Sciatic nerve (tissue), 2 donors: ENCODE results near the gene MX2. TPM values are rescaled to one million over a fixed set of nuclear protein-coding genes. Genes with fewer than 3 reads are reported as not detected.
A peak's percentile ranks its signal among the peaks of the same experiment; 100 is the strongest.
"Not testable (repeated sequence)": the region's sequence is repeated elsewhere in the genome, so short reads cannot be mapped to it uniquely, and the experiment has no call there.

Experiments used
- ATAC-seq: fragments of 200-7000 bp; cut with Tn5 transposase; one replicate; pipeline ENCODE4 v1.9.1; 2020; ENCODE audit warnings: mild to moderate bottlenecking, moderate library complexity
- DNase-seq: peaks from one replicate; pipeline ENCODE4 v3.0.0-alpha.2; 2020; ENCODE audit warnings: low spot score
- intact Hi-C: fragments of 100-400 bp; cut with DNase I; formaldehyde crosslinking; loops from one replicate; pipeline ENCODE4 v1.14.2; 2022
- total RNA-seq: library from RNA; stranded (reverse); fragmentation: NEBNext Ultra II Directional; extraction: Animal tissue kit (Norgen Biotek cat#: 25700); gene quantifications from one replicate; pipeline ENCODE4 v1.2.1, GENCODE V29; 2021
- donor health status: DM: no; HTN: no; CAD: no.
- donor health status: DM: no; HTN: no; CAD: no.

Gene MX2
- total RNA-seq = 19.0 TPM

DNA sequence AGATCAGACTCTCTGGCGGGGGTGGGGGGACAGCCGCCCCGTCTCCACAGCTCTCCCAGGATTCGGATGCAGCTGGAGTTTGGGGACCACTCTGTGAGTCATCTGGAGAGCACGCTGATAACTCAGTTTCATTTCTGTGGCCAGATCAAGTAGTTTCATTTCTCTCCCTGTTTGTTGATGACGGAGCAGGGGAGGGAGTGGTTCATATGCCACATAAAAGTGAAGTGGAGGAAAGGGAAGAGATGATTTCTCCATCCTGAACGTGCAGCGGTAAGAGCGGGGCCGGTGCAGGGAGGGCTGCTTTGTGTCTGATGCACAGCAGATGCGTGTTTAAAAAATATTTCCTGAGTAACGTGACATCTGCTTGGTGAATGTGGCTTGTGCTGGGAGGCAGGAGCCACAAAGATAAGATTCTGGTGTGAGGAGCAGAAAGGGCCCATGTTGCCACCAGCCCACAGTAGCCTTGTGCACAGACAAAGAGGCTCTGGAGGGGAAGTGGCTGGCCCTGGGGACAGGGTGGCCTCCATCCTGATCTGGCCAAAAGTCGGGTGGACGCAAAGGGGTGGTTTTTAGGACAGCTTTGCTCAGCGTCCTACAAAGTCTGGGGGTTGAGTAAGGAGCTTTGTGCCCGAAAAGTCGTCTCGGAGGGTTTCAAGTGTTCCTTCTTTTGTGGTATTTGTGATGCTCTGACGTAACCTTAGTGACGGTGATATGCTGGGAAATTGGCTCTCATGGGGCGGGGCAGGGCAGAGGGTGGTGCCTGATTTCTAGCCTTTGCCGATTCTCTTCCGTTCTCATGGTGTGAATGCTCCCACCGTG, at the start of gene MX2:
Gene MX2 (plus strand): TSS at position 242 of the 819 bp plus-strand sequence. CDS start 14,880 bp downstream, outside the sequence.
- ATAC-seq = peak; percentile 91
- intact Hi-C loops = loop anchor here (10.0 kb wide), 1 partner anchor 237 kb away; no protein-coding TSS in a partner anchor

DNA sequence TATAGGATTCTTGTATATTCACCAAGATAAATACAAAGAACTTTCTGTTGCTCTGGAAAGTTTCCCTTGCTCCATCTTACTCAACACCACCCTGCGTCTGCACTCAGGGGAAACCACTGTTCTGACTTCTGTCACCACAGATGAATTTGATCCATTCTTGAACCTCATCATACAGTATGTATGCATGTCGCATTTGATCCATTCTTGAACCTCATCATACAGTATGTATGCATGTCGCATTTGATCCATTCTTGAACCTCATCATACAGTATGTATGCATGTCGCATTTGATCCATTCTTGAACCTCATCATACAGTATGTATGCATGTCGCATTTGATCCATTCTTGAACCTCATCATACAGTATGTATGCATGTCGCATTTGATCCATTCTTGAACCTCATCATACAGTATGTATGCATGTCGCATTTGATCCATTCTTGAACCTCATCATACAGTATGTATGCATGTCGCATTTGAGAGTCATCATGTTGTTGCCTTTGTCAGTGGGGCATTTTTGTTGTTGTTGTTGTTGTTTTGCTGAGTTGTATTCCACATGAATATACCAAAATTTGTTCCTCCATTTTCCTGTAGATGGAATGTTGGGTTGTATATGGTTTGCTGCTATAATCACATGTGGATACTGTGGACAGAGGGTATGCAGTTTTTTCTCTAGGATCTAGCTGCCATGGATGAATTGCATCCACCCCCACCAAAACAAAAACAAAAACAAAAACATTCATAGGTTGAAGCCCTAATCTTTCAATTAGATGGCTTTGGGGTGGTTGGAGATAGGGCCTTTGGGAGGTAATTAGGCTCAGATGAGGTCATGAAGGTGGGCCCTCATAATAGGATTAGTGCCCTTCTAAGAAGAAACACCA, 48.3 kb upstream of the MX2 start:
- DNase-seq, intact Hi-C loops, ATAC-seq: not testable (repeated sequence)

More for the DNA sequence above, at the start of gene MX2:
- DNase-seq = peak; percentile 80

DNA sequence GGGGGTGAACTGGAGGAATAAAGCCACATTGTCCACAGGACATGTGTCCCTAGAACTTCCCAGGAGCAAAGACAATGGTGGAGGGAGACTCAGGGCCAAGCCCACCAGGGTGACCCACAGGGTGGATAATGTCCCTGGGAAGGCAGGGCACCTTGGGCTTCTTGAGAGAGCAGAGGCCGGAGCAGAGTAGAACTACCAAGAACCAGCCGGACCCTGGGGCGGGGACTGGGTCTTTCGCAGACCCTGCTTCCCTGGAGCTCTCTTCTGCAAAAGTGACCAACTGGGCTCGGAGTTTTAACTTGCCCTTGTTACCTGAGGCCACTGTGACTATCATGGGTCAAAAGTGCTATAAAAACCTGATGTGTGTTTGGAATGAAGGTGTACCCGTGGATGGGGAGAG, 46.1 kb upstream of the MX2 start:
- intact Hi-C loops = no loop called here
- no peak for DNase-seq
- no peak for ATAC-seq

- DNase-seq = no peak
- ATAC-seq = peak; percentile 46
- intact Hi-C loops = no loop called here
Observed at GRCh38 chr21:41316200-41317062, 45.4 kb upstream of the MX2 start, which contains the start of gene FAM3B. TSS of gene FAM3B (plus strand) at chr21:41316801. CDS start at chr21:41316880, 79 bp downstream.

DNA sequence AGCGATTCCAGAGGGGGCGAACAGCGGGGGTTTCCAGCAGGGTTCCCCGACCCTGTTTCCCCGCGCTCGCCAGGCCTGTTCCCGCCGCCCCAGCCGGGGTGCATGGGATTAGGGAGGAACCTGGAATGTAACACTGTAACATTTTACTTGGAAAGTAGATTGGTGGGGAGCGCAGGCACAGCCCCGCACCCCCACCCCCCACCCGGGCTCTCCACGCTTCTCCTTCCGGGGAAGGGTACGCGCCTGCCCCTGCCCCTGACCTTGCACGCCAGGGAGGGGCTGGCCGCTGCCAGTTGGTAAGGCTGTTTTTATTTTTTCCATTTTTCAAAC, 44.8 kb upstream of the MX2 start:
- DNase-seq (no peak), ATAC-seq (no peak)
- intact Hi-C loops = no loop called here

- DNase-seq = no peak
- intact Hi-C loops = no loop called here
- no peak for ATAC-seq
Observed at GRCh38 chr21:41317458-41317857, 44.4 kb upstream of the MX2 start.

GRCh38 chr21:41318218-41318617, 43.6 kb upstream of the MX2 start:
- DNase-seq = no peak
- intact Hi-C loops = no loop called here
- no peak for ATAC-seq

DNA sequence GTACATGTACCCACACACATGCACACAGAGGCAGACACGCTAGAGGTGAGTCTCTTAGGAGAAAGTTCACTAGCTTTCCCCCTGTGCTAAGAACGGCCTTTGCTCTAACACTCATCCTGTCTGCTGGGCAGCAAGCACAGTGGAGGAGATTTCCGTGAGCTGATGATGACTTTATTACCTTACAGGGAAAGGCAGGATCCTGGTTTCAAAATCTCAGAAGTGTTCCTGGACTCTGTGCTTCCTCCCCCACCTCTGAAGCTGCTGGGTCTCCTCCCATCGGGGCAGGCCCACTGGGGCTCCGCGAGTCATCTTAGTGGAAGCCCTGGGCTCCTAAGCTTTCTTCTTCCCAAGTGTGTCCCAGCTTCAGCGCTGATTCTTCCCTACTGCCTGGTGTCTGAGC, 42.6 kb upstream of the MX2 start:
- intact Hi-C loops = no loop called here
- no peak for DNase-seq
- ATAC-seq = no peak

DNA sequence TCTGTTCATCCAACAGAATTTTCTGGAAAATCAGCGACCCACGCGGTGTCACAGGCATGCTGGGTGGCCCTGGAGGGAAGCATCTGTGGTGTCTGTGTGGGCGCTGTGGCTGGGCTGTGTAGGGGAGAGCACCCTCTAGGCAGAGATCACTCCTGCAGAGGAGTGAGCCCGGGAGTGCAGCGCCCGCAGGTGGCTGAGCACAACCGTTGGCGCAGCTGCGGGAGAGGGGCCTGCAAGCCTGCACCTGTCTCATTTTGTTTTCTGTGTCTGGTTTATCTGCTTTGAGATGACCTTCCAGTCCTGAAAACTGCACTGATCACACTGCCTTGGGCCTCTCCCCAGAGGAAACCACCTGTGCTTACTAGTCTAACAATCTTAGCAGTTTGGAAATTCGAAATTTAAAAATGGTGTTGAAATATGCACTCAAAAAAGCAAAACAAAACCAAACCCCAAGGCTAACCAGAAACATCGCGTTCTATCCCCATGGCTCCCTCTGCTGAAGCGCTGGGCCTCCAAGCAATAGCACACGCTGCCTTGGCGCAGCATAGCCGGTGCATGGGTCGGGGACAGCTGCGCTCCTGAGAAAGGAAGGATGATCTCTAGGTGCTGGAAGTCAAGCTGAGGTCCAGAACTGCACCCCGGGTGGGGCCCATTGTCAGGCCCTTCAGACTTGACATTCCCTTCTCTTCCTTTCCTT, 40.5 kb upstream of the MX2 start:
- intact Hi-C loops = no loop called here
- no peak for ATAC-seq

GRCh38 chr21:41321908-41322495, 39.8 kb upstream of the MX2 start:
- DNase-seq (no peak), ATAC-seq (no peak)
- intact Hi-C loops = no loop called here

More for the DNA sequence above, 40.5 kb upstream of the MX2 start:
- DNase-seq = no peak

GRCh38 chr21:41322496-41323382, 39.1 kb upstream of the MX2 start:
- ATAC-seq = no peak
- no peak for DNase-seq
- intact Hi-C loops = no loop called here

DNA sequence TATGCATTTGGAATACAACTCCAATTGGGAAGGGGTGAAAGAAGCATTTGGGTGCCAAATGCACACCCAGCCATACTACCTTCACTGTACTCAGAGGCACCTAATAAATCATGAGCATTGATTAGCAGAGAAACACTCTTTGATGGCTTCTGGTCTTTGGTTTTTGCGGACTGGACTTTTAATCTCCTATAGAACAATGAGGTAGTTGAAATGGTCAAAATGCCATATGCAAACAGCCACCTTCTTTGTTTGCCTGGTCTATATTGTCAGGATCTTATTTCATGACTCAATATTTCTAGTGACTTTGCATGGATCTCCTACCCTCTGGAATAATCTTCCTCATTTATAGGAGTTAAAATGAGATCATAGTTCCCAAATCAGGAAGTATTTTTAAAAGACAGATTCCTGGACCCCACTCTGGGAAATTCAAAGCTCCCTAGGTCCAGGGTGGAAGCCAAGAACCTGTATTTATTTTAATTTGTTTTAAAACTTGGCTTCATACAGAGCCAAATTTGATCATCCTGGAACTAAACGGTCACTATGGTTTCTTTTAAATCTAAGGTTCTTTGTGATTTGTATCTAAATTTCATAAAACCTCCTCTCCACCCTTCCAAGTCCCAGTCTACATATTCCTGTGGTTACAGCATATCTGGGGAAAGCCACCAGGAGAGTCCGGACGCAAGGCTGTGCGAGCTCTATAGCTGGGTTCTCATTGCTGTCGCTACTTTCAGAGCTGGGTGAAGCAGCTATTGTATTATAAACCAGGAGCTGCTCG, 36.5 kb upstream of the MX2 start:
- intact Hi-C loops = no loop called here
- DNase-seq (no peak), ATAC-seq (no peak)

DNA sequence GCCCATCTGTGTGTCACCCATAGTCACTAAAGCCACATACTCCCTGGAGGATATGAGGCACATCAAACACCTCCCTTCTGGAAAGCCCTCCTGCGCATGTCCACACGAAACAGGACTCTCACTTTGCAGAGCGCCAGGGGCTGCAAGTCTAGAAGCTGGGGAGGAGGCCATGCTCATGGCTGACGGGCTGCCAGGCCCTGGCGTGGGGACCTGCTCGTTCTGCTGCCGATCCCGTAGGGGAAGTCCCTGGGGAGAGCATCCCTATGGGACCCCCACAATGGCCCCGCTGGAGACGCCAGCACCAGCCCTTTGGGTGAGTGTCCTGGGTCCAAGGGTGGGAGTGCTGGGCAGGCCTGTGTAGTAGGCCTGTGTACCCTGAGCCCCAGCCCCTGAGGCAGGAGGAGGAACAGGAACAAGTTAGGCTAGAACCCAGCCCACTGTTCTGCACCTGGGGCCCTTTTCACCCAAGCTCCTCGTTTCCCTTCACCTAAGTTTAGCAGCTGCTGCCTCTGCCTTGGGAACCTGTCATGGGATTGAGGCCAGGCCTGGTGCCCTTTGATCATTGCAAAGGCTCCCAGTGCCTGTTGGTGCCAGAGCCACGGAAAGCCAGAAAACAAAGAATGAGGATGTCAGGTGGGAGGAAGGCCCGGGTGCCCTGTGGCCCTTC, 35.3 kb upstream of the MX2 start:
- intact Hi-C loops = no loop called here
- ATAC-seq (no peak), DNase-seq (no peak)

DNA sequence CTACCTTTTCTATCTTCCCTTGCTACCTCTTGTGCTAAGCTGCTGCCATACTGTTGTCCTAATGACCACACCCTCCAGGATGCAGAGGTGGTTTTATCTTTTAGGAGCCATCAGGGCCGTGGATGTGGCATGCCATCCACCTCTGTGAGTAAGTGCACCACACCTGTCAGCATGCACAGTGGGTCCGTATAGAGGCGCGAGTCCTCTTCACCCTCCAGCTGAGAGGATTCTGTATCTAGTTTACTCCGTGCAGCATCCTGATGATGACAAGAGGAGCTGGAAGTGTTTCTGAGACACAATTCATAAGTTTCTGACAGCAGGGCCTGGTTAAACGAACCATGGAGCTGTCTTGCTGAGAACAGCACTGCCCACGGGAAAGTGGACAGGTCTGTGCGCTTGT, 34.1 kb upstream of the MX2 start:
- DNase-seq = no peak
- intact Hi-C loops = no loop called here
- no peak for ATAC-seq

DNA sequence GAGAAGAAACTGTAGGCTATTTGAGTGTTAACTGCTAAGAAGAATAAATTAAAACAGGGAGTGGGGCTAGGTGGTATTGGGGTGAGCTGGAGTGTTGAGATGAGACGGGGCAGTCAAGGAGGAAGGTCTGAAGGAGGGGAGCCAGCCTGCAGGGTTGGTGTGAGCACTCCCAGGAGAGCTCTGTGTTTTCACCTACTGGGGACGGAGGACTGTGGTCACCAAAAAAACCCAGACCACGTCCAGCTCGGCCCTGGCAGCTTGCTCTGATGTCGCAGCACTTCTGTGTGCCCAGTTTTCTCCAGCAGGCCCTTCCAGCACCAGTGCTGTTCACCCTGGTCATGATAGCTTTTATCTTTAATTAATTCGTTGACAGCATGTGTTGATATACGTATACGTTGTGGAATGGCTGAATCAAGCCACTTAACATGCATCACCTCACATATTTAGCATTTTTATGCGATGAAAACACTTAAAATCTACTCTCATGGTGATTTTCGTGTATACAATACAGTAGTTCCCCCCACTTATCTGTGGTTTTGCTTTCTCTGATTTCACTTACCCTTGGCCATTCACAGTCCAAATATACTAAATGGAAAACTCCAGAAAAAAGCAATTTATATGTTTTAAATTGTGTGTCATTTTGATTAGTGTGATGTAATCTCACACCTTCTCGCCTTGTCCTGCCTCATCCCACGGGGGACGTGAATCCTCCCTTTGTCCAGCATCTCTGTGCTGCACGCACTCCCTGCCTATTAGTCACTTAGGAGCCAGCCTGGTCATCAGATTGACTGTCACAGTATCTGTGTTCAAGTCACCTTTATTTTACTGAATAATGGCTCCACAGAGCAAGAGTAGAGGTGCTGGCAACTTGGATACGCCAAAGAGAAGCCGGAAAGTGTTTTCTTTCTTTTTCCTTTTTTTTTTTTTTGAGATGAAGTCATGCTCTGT, 32.9 kb upstream of the MX2 start:
- no peak for ATAC-seq
- DNase-seq = no peak
- intact Hi-C loops = no loop called here
